Measurements from ENCODE around the gene SORBS2. TPM values are rescaled to one million over a fixed set of nuclear protein-coding genes. Genes with fewer than 3 reads are reported as not detected.
A peak's percentile ranks its signal among the peaks of the same experiment; 100 is the strongest.

The SORBS2 gene
- total and polyA plus RNA-seq, 12 donors = 175 to 3,169 (median 1,523) TPM

- DNase-seq (no peak), ATAC-seq (no peak)
- no peaks in the 10 kb centered on the region for H3K27me3 ChIP-seq
- H3K4me1 ChIP-seq = peaks cover 11 to 100% (median 55%) of the 10 kb centered on the region in 9 donors
- no peaks in the 10 kb centered on the region for H3K36me3 ChIP-seq
- H3K9me3 ChIP-seq = no peaks in the 10 kb centered on the region
- no peak overlapping the region for H3K4me3 ChIP-seq
- intact Hi-C loops (cut with DNase I) = no loop called here
- TF ChIP-seq, protein P1, sequence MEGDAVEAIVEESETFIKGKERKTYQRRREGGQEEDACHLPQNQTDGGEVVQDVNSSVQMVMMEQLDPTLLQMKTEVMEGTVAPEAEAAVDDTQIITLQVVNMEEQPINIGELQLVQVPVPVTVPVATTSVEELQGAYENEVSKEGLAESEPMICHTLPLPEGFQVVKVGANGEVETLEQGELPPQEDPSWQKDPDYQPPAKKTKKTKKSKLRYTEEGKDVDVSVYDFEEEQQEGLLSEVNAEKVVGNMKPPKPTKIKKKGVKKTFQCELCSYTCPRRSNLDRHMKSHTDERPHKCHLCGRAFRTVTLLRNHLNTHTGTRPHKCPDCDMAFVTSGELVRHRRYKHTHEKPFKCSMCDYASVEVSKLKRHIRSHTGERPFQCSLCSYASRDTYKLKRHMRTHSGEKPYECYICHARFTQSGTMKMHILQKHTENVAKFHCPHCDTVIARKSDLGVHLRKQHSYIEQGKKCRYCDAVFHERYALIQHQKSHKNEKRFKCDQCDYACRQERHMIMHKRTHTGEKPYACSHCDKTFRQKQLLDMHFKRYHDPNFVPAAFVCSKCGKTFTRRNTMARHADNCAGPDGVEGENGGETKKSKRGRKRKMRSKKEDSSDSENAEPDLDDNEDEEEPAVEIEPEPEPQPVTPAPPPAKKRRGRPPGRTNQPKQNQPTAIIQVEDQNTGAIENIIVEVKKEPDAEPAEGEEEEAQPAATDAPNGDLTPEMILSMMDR (IDR thresholded peaks at IDR 0.05) = no peak
- peak overlapping the region in 1 of 10 donors; percentile 18 for H3K27ac ChIP-seq
- WGBS, 2 donors = 55 to 68% methylated on average over 1 of the region's 1 CpG
Measured at GRCh38 chr4:185713731-185714130, 98.3 kb downstream of the SORBS2 start.

- intact Hi-C loops (cut with DNase I) = no loop called here
- TF ChIP-seq, protein P1 (IDR thresholded peaks at IDR 0.05) = no peak
Measured at GRCh38 chr4:185713272-185713671, 98.7 kb downstream of the SORBS2 start.

DNA sequence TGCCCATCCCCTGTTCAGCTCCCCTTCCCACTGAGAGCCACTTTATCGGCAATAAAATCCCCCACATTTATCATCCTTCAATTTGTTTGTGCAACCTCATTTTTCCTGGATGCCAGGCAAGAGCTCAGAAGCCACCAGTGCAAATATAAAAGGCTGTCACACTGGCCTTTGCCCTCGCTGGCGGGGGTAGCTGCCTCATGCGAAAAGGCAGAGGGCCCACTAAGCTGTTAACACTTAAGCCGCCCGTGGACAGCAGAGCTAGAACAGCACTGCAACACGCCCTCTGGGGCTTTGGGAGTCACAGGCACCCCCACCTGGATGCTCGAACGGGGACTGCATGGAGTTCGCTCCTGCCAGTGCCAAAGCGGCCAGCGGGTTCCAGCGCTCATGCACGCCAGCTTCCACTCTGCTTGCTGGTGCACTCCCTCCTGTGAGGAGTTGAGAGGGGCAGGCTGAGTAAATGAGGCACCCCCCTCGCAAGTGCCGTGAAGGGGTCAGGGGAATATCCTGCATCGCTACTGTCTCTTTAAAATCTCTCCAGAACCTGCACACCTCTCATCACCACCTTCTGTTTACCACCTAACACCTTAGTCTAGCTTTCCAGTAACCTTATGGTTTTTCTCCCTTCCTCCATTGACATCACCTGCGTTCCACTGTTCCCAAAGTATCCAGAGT lies 99.5 kb downstream of the SORBS2 start:
- ATAC-seq = peak in 1 of 8 donors; percentile 30
- TF ChIP-seq, protein P1 (IDR thresholded peaks at IDR 0.05) = no peak
- WGBS, 2 donors = 48 to 62% methylated on average over 18 of the region's 18 CpGs
- no peaks in the 10 kb centered on the region for H3K36me3 ChIP-seq
- peaks cover 11 to 99% (median 57%) of the 10 kb centered on the region in 9 donors for H3K4me1 ChIP-seq
- peak overlapping the region in 6 of 10 donors; percentile 6 to 40 (median 20) for H3K27ac ChIP-seq
- no peaks in the 10 kb centered on the region for H3K9me3 ChIP-seq
- intact Hi-C loops (cut with DNase I) = no loop called here
- no peak for DNase-seq
- H3K27me3 ChIP-seq = no peaks in the 10 kb centered on the region
- no peak overlapping the region for H3K4me3 ChIP-seq

More at GRCh38 chr4:185713272-185713671, 98.7 kb downstream of the SORBS2 start:
- no peaks in the 10 kb centered on the region for H3K36me3 ChIP-seq
- DNase-seq (no peak), ATAC-seq (no peak)
- no peaks in the 10 kb centered on the region for H3K27me3 ChIP-seq
- no peaks in the 10 kb centered on the region for H3K9me3 ChIP-seq
- H3K27ac ChIP-seq = peak overlapping the region in 4 of 10 donors; percentile 6 to 40 (median 26)
- peaks cover 11 to 100% (median 56%) of the 10 kb centered on the region in 9 donors for H3K4me1 ChIP-seq
- WGBS, 2 donors = 41 to 42% methylated on average over 5 of the region's 5 CpGs
- H3K4me3 ChIP-seq = no peak overlapping the region

DNA sequence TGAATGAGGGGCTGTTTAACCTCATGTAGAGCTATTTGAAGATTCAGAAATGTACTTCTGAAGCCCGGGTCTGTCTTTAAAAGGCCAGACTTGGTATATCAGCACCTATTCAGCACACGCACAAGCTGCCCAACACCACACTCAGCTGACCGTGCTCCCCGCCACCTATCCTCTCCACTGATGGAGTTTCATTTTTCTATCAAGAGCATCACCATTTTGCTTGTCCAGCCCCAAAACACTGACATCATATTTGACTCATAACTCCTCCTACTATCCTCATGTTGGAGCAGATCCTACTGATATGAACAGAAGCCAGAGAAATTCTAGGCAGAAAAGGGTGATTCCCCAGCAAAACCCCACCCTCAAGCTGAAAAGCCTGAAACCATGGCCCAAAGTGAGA lies 100.3 kb downstream of the SORBS2 start:
- Histone ChIP-seq H3K9me3 (no peaks in the 10 kb centered on the region), H3K27ac (peak overlapping the region in 6 of 10 donors; percentile 2 to 44 (median 24)), H3K36me3 (no peaks in the 10 kb centered on the region), H3K27me3 (no peaks in the 10 kb centered on the region), H3K4me3 (no peak overlapping the region), H3K4me1 (peaks cover 8 to 98% (median 57%) of the 10 kb centered on the region in 9 donors)
- TF ChIP-seq, protein P1 (IDR thresholded peaks at IDR 0.05) = no peak
- ATAC-seq = no peak
- WGBS, 2 donors = 45 to 51% methylated on average over 4 of the region's 4 CpGs
- intact Hi-C loops (cut with DNase I) = no loop called here
- DNase-seq = no peak

Measured in heart right ventricle (tissue), 16 donors.